ENCODE data around the gene NTSR1.

The NTSR1 gene

DNA sequence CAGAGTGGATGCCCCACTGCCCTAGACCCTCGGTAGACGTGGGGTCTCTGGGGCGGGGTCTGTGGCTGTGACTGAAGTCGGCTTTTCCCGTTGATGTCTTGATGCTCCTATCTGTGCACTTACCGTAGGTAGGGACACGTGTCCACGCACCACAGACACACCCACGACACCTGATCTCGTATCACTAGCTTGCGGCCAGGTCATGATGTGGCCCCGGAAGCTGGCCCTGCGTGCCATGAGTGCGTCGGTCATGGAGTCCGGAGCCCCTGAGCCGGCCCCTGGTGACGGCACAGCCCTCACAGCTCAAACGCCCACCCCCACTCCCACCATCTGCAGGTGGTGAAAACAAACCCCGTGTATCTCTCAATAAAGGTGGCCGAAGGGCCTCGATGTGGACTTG, 53.7 kb downstream of the NTSR1 start:
- no peaks in the 10 kb centered on the region for H3K4me1 ChIP-seq (ENCODE audit: control insufficient read depth, insufficient read depth, low read length)
- H3K4me3 ChIP-seq (ENCODE audit: low read depth, low read length) = no peak overlapping the region
- no peaks in the 10 kb centered on the region for H3K9me3 ChIP-seq (ENCODE audit: control insufficient read depth, insufficient read depth, low read length)
- H3K27me3 ChIP-seq (ENCODE audit: control insufficient read depth, insufficient read depth, low read length) = no peaks in the 10 kb centered on the region
- H3K36me3 ChIP-seq (ENCODE audit: control insufficient read depth, insufficient read depth, low read length) = no peaks in the 10 kb centered on the region
- no peak overlapping the region for H3K9ac ChIP-seq (ENCODE audit: low read depth, low read length)

DNA sequence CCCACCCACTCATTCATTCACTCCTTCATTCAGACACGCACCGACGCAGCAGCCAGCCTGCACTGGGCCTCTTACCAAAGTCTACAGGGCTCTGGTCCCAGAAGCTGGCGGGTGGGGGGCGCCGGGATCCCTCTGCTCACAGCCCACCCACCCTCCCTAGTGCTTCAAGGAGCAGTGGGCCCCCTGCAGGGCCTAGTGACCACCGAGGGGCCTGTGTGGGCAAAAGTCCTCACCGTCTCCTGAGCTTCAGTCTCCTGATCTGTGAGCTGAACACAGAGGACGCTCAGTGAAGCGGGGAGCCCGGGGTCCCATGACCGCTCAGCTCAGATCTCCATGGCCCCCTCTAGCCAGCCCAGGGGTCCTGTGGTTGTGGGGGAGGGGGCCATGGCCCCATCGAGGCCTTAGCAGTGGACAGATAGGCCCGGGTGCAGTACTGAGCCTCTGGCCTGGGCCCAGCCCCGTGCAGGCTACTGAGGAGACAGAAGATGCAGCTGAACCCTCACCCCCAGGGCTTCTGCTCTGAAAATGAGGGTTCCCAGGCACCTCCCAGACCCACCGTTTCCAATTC, 54.2 kb downstream of the NTSR1 start:
- Histone ChIP-seq H3K9me3 (ENCODE audit: control insufficient read depth, insufficient read depth, low read length) (no peaks in the 10 kb centered on the region), H3K4me3 (ENCODE audit: low read depth, low read length) (no peak overlapping the region), H3K36me3 (ENCODE audit: control insufficient read depth, insufficient read depth, low read length) (no peaks in the 10 kb centered on the region), H3K9ac (ENCODE audit: low read depth, low read length) (no peak overlapping the region), H3K27me3 (ENCODE audit: control insufficient read depth, insufficient read depth, low read length) (no peaks in the 10 kb centered on the region), H3K4me1 (ENCODE audit: control insufficient read depth, insufficient read depth, low read length) (no peaks in the 10 kb centered on the region)

DNA sequence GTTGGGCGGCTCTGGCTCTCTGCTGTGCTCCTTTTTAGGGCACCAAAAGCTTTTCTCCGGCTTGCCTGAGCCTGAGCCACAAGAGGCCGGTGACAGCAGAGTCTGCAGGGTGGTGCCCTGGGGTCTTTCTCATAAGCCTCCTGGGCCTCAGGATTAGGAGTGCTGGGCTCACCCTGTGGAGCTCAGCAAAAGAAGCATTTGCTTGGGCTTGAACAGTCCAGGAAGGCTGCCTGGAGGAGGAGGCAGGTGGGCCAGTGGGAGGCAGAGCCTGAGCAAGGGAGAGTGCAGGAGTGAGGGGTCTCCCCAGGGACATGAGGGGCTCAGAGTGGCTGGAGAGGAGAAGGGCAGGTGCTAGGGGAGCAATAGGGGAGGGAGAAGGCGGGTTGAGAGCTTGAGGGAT, 54.8 kb downstream of the NTSR1 start:
- H3K27me3 ChIP-seq (ENCODE audit: control insufficient read depth, insufficient read depth, low read length) = no peaks in the 10 kb centered on the region
- H3K4me1 ChIP-seq (ENCODE audit: control insufficient read depth, insufficient read depth, low read length) = no peaks in the 10 kb centered on the region
- no peaks in the 10 kb centered on the region for H3K36me3 ChIP-seq (ENCODE audit: control insufficient read depth, insufficient read depth, low read length)
- no peak overlapping the region for H3K9ac ChIP-seq (ENCODE audit: low read depth, low read length)
- H3K4me3 ChIP-seq (ENCODE audit: low read depth, low read length) = no peak overlapping the region
- H3K9me3 ChIP-seq (ENCODE audit: control insufficient read depth, insufficient read depth, low read length) = no peaks in the 10 kb centered on the region

DNA sequence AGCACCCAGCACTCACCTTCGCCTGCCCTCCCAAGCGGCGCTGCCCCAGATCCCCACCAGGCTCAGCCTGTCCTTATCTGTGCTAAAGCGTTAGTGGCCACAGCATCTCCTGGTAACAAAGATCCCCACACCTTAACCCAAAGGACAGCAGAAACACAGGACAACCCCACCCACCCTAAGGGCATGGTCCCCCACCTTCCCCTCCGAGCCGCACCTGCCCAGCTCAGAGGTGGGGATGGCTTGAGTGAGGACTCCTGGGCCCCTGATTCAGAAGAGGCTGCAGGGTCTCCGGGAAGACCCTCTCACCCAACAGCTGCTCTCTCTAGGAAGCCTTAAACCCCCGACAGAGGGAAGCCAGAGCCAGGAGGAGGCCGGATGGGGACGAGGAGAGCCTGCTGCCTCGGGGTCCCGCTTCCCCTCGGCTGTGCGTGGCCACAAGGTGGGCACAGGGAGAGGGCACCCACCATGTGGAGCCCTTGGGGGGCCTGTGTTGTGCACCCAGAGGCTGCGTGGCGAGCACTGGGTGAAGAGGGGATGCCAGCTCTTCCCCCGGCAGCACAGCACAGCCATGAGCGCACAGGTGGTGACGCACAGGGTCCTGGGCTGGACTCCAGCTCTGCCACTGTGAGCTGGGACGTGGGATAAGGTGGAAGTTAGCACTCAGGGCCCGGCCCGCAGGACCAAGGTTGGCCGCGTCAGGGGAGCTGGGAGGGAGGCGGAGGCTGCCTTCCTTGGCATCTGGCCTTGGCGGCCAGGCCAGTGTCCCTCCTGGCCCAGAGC, 55.7 kb downstream of the NTSR1 start:
- H3K27me3 ChIP-seq (ENCODE audit: control insufficient read depth, insufficient read depth, low read length) = no peaks in the 10 kb centered on the region

DNA sequence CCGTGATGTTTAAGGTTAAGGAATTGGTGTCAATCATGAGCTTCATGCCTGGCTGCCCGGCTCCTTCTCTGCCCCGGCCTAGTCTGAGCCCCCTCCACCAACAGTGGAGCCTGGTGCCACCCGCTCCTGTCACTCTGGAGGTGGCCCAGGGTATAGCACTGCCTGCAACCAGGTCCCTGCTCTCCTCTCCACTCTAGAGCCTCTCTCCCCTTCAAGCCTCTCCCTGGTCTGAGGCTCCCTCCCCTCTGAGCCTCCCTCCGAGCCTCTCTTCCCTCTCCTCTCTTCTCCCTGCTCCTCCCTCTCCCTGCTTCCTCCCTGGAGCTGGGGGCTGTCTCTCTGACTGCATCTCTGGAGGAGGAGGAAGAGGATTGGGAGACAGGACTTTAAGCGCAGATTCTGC, 56.4 kb downstream of the NTSR1 start:
- Histone ChIP-seq H3K36me3 (ENCODE audit: control insufficient read depth, insufficient read depth, low read length) (no peaks in the 10 kb centered on the region), H3K9me3 (ENCODE audit: control insufficient read depth, insufficient read depth, low read length) (no peaks in the 10 kb centered on the region), H3K4me3 (ENCODE audit: low read depth, low read length) (no peak overlapping the region), H3K27me3 (ENCODE audit: control insufficient read depth, insufficient read depth, low read length) (no peaks in the 10 kb centered on the region), H3K4me1 (ENCODE audit: control insufficient read depth, insufficient read depth, low read length) (no peaks in the 10 kb centered on the region), H3K9ac (ENCODE audit: low read depth, low read length) (no peak overlapping the region)

More for the DNA sequence above, 55.7 kb downstream of the NTSR1 start:
- H3K36me3 ChIP-seq (ENCODE audit: control insufficient read depth, insufficient read depth, low read length) = no peaks in the 10 kb centered on the region
- H3K9me3 ChIP-seq (ENCODE audit: control insufficient read depth, insufficient read depth, low read length) = no peaks in the 10 kb centered on the region
- H3K9ac ChIP-seq (ENCODE audit: low read depth, low read length) = no peak overlapping the region
- H3K4me3 ChIP-seq (ENCODE audit: low read depth, low read length) = no peak overlapping the region
- H3K4me1 ChIP-seq (ENCODE audit: control insufficient read depth, insufficient read depth, low read length) = no peaks in the 10 kb centered on the region

DNA sequence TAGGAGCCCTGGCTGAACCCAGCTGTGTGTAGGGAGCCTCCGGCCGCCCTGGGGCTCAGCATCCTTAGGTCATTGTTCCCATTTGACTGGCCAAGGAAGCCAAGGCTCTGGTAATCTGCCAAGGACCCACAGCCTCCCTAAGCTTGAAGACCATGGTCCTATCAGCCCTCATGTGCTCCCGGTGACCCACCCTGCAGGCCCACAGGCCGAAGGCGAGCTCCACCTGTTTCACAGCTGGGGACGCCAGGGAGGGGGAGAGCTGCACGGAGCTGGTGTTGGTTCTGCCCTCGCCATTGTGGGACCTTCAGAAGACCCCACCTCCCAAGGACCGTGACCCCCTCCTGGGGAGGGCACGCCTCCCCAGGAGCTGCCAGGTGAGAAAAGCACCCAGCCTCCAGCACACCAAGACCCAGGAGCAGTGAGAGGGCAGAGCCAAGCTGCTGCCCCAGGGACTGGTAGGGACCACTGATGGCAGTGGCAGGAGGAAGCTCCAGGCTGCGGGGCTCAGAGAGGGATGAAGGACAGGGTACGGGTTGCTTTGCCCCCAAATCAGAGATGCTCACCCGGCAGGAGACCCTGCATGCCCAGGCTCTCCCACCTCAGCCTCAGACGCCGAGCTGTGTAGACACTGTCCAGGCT, 56.9 kb downstream of the NTSR1 start:
- Histone ChIP-seq H3K9ac (ENCODE audit: low read depth, low read length) (no peak overlapping the region), H3K4me1 (ENCODE audit: control insufficient read depth, insufficient read depth, low read length) (no peaks in the 10 kb centered on the region), H3K27me3 (ENCODE audit: control insufficient read depth, insufficient read depth, low read length) (no peaks in the 10 kb centered on the region), H3K36me3 (ENCODE audit: control insufficient read depth, insufficient read depth, low read length) (no peaks in the 10 kb centered on the region), H3K4me3 (ENCODE audit: low read depth, low read length) (no peak overlapping the region), H3K9me3 (ENCODE audit: control insufficient read depth, insufficient read depth, low read length) (no peaks in the 10 kb centered on the region)

DNA sequence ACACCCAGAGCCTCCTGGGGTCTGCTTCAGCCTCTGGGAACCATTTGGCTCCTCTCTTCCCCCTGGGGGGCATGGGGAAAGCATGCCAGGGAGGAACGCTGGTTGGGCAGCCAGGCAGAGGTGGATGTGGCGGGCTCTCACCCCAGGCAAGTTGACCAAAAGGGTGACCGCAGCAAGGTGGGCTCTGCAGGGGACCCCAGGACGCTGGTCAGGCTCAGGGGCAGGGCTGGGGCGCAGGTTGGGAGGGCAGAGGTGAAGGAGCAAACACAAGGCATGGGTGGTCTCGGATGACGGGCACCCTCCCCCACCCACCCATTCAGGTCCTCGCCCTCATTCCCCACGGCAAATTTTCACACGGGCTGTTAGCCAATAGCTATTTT, 57.4 kb downstream of the NTSR1 start:
- H3K4me3 ChIP-seq (ENCODE audit: low read depth, low read length) = no peak overlapping the region
- H3K9ac ChIP-seq (ENCODE audit: low read depth, low read length) = no peak overlapping the region
- H3K4me1 ChIP-seq (ENCODE audit: control insufficient read depth, insufficient read depth, low read length) = no peaks in the 10 kb centered on the region
- H3K27me3 ChIP-seq (ENCODE audit: control insufficient read depth, insufficient read depth, low read length) = no peaks in the 10 kb centered on the region
- H3K9me3 ChIP-seq (ENCODE audit: control insufficient read depth, insufficient read depth, low read length) = no peaks in the 10 kb centered on the region
- H3K36me3 ChIP-seq (ENCODE audit: control insufficient read depth, insufficient read depth, low read length) = no peaks in the 10 kb centered on the region

DNA sequence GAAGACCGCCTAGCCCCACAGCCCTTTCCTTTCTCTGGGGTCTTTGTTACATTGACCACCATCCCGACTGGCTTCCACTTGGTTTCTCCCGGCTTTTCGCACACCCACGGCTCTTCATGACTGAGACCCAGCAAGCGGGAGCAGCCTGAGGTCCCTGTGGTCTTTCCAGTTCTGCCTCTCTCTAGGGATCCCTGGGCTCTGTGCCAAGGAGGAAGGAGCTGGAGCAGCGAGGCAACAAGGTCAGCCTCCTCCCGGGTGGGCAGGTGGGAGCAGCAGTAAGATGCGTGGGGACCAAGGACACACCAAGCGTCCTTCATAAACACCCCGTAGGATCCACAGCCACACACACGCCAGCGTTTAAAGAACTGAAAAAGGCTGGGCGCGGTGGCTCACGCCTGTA, 58.1 kb downstream of the NTSR1 start:
- Histone ChIP-seq H3K27me3 (ENCODE audit: control insufficient read depth, insufficient read depth, low read length) (no peaks in the 10 kb centered on the region), H3K4me1 (ENCODE audit: control insufficient read depth, insufficient read depth, low read length) (no peaks in the 10 kb centered on the region), H3K9ac (ENCODE audit: low read depth, low read length) (no peak overlapping the region), H3K4me3 (ENCODE audit: low read depth, low read length) (no peak overlapping the region), H3K36me3 (ENCODE audit: control insufficient read depth, insufficient read depth, low read length) (no peaks in the 10 kb centered on the region), H3K9me3 (ENCODE audit: control insufficient read depth, insufficient read depth, low read length) (no peaks in the 10 kb centered on the region)

DNA sequence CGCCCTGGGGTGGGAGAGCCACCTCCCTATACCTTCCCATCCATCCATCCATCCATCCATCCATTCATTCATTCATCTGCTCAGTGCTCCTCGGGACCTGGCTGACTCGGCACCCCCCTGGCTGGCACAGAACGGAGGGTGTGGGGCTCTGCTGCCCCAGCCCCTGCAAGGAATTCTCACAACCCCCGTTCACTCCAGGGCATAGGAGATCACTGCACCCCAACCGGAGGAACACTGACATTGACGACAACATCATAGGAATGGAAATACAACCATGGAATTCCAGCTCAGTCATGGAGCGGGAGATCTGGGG, 59.6 kb downstream of the NTSR1 start:
- no peaks in the 10 kb centered on the region for H3K4me1 ChIP-seq (ENCODE audit: control insufficient read depth, insufficient read depth, low read length)
- no peaks in the 10 kb centered on the region for H3K36me3 ChIP-seq (ENCODE audit: control insufficient read depth, insufficient read depth, low read length)
- H3K9me3 ChIP-seq (ENCODE audit: control insufficient read depth, insufficient read depth, low read length) = no peaks in the 10 kb centered on the region
- H3K27me3 ChIP-seq (ENCODE audit: control insufficient read depth, insufficient read depth, low read length) = no peaks in the 10 kb centered on the region
- H3K4me3 ChIP-seq (ENCODE audit: low read depth, low read length) = no peak overlapping the region
- no peak overlapping the region for H3K9ac ChIP-seq (ENCODE audit: low read depth, low read length)

DNA sequence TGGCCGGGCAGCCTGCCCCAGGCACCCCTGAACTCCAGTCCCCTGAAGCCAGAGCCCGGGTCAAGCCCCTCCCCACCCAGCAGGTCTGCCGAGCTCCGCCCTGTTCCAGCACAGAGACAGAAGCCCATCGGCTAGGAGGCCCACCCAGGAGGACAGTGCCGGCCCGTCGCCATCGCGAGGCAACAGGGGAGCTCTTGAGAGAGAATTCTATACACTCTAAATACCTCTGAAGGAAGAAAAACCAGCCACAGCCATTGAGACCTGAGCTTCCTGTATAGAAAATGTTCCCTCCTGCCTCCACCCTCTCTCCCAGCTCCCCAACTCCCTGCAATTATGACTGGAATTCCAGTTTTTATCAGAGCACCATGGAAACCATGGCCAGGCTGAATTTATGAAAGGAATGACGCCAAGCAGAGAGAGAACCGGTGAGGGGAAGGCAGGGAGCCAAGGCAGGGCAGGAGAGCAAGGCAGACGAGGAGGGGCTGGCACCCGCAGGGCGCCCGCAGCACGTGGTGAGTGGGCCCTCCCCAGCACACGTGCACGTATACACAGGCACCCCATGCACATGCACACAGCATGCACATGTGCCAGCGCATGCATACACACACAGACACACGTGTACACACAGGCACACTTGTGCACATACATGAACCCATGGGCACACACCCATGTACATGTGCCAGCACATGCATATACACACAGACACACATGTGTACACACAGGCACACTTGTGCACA, 60.1 kb downstream of the NTSR1 start:
- no peak overlapping the region for H3K9ac ChIP-seq (ENCODE audit: low read depth, low read length)
- no peak overlapping the region for H3K4me3 ChIP-seq (ENCODE audit: low read depth, low read length)
- no peaks in the 10 kb centered on the region for H3K36me3 ChIP-seq (ENCODE audit: control insufficient read depth, insufficient read depth, low read length)
- no peaks in the 10 kb centered on the region for H3K9me3 ChIP-seq (ENCODE audit: control insufficient read depth, insufficient read depth, low read length)
- no peaks in the 10 kb centered on the region for H3K27me3 ChIP-seq (ENCODE audit: control insufficient read depth, insufficient read depth, low read length)
- H3K4me1 ChIP-seq (ENCODE audit: control insufficient read depth, insufficient read depth, low read length) = no peaks in the 10 kb centered on the region

DNA sequence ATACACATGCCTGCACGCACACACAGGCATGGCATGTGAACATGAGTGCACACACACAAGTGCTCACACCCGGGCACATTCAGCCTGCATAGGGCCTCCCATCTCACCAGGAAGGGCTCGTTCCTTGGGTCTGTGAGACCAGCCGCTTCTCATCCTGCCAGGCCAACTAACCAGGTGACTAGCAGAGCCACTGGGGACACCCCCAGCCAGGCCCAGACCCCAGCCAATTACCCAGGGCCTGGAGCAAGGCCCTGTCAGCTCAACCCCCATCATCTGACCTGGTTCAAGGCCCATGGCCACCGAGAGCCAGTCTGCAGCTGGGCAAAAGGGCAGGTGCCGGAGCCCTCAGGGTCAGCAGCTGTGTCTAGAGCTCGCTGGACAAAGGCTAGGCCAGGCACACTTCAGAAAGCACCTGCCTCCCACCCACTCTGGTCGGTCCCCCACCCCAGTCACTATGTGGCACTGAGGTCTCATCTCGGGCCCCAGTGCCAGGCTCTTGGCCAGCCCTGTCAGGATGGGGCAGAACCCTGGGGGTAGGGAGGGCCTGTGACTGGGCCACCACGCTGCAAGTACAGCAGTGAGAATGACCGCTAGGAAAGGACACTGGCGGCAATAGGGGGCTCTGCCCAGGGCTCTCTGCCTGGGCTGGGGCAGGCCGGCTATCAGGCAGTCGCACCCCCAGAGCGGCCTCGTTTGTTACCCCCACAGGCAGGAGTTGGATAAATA, 60.9 kb downstream of the NTSR1 start:
- no peaks in the 10 kb centered on the region for H3K9me3 ChIP-seq (ENCODE audit: control insufficient read depth, insufficient read depth, low read length)
- H3K27me3 ChIP-seq (ENCODE audit: control insufficient read depth, insufficient read depth, low read length) = no peaks in the 10 kb centered on the region
- H3K4me3 ChIP-seq (ENCODE audit: low read depth, low read length) = no peak overlapping the region
- no peak overlapping the region for H3K9ac ChIP-seq (ENCODE audit: low read depth, low read length)
- no peaks in the 10 kb centered on the region for H3K36me3 ChIP-seq (ENCODE audit: control insufficient read depth, insufficient read depth, low read length)
- H3K4me1 ChIP-seq (ENCODE audit: control insufficient read depth, insufficient read depth, low read length) = no peaks in the 10 kb centered on the region

All from iPS-15b (cell line).